ENCODE data around the gene FAM107B.
A peak's percentile ranks its signal among the peaks of the same experiment; 100 is the strongest.

The FAM107B gene

DNA sequence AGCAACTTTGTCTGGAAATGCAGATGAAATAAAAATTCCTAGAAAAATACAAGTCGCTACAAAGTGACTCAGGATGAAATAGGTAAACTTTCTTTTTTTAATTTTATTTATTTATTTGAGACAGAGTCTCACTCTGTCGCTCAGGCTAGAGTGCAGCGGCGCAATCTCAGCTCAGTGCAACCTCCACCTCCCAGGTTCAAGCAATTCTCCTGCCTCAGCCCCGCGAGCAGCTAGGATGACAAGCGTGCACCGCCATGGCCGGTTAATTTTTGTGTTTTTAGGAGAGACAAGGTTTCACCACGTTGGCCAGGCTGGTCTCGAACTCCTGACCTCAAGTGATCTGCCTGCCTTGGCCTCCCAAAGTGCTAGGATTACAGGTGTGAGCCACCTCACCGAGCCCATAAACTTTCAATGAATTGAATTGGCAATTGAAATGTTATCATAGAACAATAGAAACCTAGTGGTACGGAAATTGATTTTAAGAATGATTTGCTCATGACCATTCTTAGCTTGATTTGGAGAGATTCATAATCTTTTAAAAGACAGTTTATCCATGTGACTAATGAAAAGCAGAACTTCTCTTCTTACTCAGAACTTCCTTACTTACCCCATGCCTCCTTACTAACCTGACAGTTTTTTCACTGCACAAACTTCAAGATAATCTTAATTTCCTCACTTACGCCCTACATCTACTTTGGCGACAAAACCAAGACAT is 161.7 kb downstream of the FAM107B start:
- DNase-seq = no peak
- in situ Hi-C loops (cut with MboI; ENCODE audit: low pct_unique_long_range_greater_than_20kb, low sequenced_read_pairs) = no loop called here

DNA sequence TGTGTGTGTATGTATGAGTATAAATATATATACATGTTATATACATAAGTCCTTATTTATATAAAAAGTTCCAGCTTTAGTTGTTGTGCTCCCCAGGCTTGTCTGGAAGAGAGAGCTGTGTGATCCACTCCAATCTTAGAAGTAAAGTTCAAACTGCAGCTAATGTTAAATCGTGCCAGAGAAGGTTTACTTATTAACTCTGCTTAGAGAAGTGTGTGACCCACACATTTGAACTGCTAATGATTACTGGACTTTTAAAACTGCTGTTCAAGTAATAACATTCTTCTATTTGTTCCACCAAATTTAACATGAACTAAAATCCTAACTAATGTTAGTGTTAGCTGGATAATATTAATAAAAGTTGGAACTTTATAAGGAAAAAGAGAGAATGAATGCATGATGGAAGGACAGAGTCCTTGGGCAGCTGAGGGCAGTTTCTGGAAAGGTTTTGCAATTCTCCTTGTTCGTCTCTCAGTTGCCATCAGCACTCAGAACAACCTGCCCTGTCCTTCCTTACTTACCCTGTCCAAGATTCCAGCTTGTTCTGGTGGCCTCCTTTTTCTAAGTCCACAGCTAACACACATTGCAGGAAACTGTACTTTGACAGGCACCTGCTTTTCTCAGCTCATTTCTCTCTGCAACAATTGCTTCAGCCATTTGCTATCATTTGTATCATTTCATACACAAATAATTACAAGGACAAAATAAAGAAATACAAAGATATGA is 162.6 kb downstream of the FAM107B start:
- in situ Hi-C loops (cut with MboI; ENCODE audit: low pct_unique_long_range_greater_than_20kb, low sequenced_read_pairs) = no loop called here
- no peak for DNase-seq

DNA sequence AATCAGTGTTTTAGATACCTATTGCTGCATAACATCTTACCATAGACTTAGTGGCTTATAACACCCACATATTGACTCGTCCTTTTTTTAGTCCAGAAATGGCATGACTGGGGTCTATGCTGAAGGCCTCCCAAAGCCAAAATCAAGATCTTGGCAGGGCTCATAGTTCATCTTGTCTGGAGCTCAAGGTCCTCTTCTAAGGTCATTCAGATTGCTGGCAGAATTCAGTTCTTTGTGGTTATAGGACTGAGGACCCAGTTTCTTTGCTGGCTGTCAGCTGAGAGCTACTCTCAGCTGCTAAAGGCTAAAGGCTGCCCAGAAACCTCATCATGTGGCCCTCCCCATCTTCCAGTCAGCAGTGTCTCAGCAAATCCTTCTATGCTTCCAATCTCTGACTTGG is 165.5 kb downstream of the FAM107B start:
- no peak for DNase-seq
- in situ Hi-C loops (cut with MboI; ENCODE audit: low pct_unique_long_range_greater_than_20kb, low sequenced_read_pairs) = no loop called here

DNA sequence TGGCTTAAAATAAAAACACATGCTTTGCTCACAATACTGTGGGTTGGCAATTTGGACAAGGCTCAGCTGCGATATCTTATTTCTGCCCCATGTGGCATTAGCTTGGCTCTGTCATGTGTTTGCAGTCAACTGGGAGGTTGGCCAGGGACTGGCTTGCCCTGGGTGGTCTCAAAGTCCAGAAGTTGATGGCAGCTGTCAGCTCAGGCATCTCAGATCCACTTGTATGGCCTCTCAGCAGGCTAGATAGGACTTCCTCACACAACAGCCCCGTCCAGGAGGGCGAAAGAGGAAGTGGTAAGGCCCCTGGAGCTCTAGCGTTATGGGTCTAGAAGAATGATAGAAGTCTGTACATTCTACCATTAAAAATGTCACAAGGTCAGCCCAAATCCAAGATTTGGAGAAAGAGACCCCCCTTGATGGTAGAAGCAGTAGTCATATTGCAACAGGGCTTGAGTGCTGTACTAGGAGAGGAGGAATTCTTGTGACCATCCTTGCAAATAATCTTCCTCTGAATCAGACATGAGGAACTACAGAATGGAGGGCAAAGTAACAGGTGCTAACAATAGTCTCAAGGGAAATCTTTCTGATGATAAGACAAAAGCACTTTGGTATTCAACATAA is 166.2 kb downstream of the FAM107B start:
- in situ Hi-C loops (cut with MboI; ENCODE audit: low pct_unique_long_range_greater_than_20kb, low sequenced_read_pairs) = no loop called here
- DNase-seq = peak; percentile 84

DNA sequence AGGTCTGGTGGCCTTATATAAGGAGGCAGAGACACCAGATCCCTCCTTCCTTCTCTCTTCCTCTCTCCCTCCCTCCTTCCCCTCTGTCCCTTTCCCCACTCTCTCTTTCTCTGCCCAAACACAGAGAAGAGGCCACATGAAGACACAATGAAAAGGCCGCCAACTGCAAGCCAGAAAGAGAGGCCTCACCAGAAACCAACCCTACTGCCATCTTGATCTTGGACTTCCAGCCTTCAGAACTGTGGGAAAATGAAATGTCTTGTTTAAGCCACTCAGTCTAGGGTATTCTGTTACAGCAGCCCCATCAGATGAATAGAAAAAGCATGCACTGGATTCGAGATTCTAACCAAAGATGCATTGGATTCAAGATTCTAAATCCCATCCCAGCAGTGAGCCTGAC is 168.1 kb downstream of the FAM107B start:
- in situ Hi-C loops (cut with MboI; ENCODE audit: low pct_unique_long_range_greater_than_20kb, low sequenced_read_pairs) = no loop called here
- no peak for DNase-seq

DNA sequence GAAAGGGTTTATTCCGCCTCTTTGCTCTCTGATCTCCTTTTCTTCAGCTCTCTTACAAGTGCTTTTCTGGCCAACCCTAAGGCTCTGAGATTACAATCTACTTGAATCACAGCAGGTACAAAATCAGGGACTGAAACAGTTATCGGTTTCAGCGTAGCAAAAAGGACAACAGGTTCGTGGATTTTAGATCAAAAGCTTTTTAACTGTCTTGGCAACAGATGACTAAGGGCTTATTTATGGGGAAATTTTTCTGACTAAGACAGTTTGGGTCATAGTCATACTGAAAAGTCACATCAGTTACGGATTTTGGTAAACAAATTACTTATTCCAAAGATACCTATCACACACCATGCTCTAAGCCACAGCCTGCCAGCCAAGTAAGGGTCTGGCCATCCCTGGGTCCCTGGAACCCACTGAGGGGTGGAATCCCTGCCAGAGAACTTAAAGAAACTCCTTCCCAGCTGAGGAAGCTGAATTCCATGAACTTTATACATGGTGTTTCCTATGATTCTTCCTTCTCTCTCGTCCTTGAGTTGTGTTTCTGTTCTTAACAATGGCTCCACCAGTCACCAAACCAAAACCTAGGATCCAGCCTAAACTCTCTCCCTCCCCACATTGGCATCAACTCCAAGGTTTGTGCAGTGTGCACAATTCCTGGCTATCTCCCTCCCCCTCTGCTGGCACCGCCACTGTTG is 169.3 kb downstream of the FAM107B start:
- in situ Hi-C loops (cut with MboI; ENCODE audit: low pct_unique_long_range_greater_than_20kb, low sequenced_read_pairs) = no loop called here

GRCh38 chr10:14604181-14605142 is 170.2 kb downstream of the FAM107B start:
- no peak for DNase-seq
- in situ Hi-C loops (cut with MboI; ENCODE audit: low pct_unique_long_range_greater_than_20kb, low sequenced_read_pairs) = no loop called here

More for the DNA sequence above, 169.3 kb downstream of the FAM107B start:
- DNase-seq = no peak

DNA sequence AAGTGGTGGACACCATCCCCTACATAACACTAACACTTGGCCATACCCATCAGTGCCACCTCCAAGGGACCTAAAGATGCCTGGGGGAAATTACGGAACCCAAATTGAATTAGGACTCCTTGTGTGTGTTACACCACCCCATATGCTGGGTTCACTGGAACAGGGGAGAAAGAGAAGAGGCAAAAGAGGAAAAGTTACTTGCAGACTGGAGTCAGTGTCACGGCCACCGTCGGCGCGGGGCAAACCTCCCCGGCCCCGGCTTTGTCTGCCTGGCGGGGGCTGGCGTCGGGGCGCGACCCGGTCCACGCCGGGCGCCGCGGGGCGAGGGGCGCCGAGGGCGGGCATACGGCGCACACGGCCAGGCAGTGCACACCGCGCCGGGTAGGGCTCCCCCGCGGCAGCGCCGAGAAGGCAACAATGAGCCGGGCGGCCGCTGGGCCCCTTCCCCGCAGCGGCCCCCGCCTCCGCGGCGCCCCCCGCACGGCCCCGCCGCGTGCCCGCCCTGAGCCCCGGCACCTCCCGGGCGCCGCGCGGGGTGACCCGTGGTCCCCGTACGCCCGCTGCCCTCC is 171.1 kb downstream of the FAM107B start:
- in situ Hi-C loops (cut with MboI; ENCODE audit: low pct_unique_long_range_greater_than_20kb, low sequenced_read_pairs) = no loop called here
- peak; percentile 52 for DNase-seq

DNA sequence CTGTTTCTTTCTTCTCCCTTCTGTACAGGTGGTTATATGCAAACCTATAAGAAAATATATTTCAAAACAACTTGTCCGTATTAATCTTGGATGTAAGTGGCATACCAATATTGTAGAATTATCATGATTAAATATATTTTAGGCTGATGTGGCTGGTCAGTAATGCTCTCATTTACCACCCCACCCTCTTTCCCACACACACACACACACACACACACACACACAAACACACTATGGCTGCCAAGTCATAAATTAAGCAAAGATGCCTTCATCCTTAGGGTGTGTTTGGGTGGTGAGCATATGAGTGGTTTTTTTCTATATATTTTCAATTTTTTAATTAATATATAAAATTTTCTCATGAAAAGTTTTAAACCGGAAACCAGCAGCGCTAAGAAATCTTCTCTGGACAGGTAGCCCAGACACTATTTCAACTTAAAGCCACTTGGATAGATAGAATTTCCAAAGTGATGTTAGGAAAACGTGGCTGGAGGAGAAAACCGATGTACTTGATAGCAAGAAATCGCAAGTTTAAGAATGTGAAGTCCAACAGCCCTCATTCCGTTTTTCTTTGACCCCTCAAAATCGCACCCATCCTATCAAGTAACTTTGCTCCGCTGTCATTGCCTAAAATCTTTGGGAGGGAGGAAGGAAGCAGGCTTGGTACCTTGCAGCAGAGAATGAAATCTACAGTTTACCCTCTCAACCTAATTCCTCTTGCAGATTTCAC is 171.7 kb downstream of the FAM107B start:
- in situ Hi-C loops (cut with MboI; ENCODE audit: low pct_unique_long_range_greater_than_20kb, low sequenced_read_pairs) = no loop called here

DNA sequence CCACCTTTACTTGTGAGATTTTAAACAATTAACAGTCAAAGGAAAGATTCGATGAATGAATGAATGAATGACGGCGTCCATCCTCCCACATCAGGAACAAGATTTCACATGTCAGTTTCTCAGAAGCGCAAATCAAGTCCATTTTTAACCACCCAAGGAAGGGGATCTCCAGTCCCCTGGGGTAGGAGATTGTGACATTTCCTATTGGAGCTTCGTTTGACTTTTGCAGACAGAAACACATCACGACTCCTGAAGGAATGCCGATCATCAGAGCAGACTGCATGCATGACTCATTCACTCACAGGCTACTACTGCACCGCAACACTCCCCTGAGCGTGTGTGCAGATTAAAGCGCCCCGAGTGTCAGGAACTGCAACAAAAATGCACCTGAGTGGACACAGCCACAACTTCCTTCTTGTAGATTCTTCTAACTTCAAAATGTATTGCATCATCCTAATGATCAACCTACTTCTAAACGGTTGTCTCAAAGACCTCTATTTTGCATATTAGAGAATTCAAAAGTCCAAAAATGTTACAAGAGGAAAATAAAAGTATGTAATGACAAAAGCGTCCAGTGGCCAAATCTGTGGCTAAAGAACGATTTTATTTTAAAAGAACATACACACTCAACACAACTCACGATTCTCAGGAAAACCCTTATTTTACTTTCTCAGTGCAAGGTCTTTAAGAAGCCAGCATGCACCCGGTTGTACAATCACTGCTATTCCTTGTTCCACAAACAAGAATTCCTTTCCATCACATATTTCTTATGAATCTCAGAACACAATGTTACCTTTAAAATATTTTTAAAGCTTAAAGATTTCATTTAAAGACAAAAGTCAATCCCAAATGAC is 172.6 kb downstream of the FAM107B start:
- in situ Hi-C loops (cut with MboI; ENCODE audit: low pct_unique_long_range_greater_than_20kb, low sequenced_read_pairs) = no loop called here
- DNase-seq = peak; percentile 89

More for the DNA sequence above, 171.7 kb downstream of the FAM107B start:
- DNase-seq = no peak

DNA sequence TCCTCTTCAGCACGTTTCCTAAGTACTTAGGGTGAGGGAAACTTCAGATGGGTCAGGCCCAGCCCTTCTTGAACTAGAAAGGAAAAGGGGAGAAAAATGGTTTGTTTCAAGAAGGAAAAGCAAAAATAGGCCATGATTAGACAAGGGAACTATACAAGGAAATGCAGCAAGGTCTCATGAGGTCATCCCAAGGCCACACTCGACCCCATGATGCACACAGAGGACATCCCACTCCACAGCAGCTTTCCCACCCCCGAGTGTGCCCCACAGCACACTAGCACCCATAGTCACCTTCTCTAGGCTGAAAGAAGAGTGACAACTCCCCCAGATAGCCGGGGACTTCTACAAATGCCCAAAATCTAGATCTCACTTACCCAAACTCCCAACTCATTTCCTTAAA is 173.4 kb downstream of the FAM107B start:
- in situ Hi-C loops (cut with MboI; ENCODE audit: low pct_unique_long_range_greater_than_20kb, low sequenced_read_pairs) = no loop called here
- no peak for DNase-seq

DNA sequence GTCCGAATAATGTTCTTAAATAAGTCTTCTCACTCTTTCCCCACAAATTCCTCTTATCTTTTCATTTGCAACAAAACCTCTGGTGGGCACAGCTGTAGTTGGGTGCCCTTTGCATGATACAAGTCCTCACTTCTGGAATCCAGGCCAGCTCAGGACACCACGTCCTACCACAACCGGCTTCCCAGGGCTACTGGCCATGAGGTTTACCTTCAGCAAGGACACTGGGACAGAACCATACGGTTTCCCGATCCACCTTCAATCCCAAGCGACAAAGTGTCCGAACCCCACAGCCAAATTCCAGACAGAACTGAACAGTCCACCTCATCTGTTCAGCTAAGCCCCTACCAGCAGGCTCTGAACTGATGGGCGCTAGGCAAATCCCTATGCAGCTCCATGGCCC is 174.6 kb downstream of the FAM107B start:
- in situ Hi-C loops (cut with MboI; ENCODE audit: low pct_unique_long_range_greater_than_20kb, low sequenced_read_pairs) = no loop called here
- DNase-seq = no peak

DNA sequence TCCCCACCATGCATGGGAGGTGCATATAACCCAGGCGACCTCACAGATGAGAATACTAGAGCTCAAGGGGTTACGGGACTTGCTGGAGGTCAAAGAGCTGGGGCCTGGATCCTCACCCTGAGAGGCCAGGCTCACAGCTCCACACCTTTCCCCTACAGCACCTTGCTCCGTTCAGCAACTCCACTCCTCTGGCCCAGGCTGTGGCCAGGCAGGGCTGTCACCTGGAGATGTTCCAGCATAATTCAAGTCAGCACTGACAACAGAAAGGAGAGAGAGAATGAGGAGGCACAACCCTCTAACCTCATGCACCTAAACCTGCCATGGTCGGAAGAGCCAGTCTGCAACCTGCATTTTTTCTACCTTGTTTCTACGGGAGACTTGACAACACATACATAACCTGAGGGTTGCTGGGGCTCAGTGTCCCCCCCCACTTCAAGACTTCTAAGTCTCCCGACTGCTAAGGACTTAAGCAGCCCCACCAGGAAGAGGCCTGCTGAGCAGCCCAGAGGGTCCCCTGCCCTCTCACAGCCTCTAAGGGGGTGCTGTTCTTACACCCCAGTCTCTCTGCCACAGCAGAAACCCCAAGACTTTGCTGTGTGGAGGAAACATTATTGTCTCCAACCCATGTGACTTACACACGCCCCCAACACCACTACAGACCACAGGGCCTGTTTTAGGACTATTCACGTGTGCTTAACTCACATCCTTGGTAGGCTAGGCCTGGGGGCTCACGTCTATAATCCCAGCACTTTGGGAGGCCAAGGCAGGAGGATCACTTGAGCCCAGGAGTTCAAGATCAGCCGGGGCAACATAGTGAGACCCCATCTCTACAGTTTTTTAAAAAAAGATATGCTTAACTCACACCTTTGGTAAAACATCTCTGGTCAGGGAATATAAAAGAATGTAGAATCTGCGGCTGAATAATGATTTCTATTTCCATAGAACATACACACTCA is 175.6 kb downstream of the FAM107B start:
- in situ Hi-C loops (cut with MboI; ENCODE audit: low pct_unique_long_range_greater_than_20kb, low sequenced_read_pairs) = no loop called here
- no peak for DNase-seq

DNA sequence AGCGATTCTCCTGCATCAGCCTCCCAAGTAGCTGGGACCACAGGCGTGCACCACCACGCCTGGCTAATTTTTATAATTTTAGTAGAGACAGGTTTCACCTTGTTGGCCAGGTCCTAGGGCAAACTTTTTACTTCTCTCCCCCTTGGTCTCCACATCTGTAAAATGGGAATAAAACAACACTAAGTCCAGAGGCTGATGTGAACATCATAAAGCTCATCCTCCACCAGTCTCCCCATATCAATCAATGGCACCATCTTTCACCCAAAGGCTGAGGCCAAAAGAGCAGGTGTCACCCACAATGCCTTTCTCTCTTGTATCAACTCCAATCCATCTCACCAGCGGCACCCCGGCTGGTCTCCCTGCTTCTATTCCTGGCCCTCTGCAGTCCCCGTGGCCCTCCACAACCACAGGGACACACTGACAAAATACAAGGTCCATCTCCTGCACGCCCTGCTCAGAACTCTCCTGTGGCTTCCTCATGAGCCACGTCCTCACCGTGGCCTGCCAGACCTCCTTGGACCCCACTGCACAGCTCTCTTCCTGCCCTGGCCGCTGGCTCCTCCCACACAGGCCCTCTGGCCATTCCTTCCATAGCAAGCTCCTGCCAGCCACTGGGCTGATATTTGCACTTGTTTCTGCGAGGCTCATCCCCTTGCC is 179.0 kb downstream of the FAM107B start:
- in situ Hi-C loops (cut with MboI; ENCODE audit: low pct_unique_long_range_greater_than_20kb, low sequenced_read_pairs) = no loop called here
- no peak for DNase-seq

- DNase-seq = no peak
- in situ Hi-C loops (cut with MboI; ENCODE audit: low pct_unique_long_range_greater_than_20kb, low sequenced_read_pairs) = no loop called here
Observed at GRCh38 chr10:14594878-14595525, 179.7 kb downstream of the FAM107B start.

Measured in KBM-7 (cell line).